HEK293T (cell line): Measurements from ENCODE around the gene TBPL1.

Experiments
- CTCF ChIA-PET: fragments of 350-600 bp; formaldehyde crosslinking; extraction: SDS; loops from one replicate; lab custom pipeline; 2021; ENCODE audit warnings: antibody characterized with exemption, inconsistent platforms; lab: Yijun Ruan, JAX
- POLR2A ChIA-PET: fragments of 350-600 bp; formaldehyde crosslinking; extraction: SDS; loops from one replicate; lab custom pipeline; 2020; ENCODE audit warnings: antibody characterized with exemption, inconsistent platforms; lab: Yijun Ruan, JAX
- DNase-seq: peaks from one replicate; pipeline ENCODE4 v3.0.0; 2012; ENCODE audit warnings: mixed read lengths; ENCODE audit errors: extremely low spot score
- ARNT ChIP-seq: fragments of 450-650 bp; IDR thresholded peaks from 2 replicates; pipeline ENCODE4 v1.6.1; 2017; ENCODE audit warnings: mild to moderate bottlenecking
- BHLHE40 ChIP-seq: fragments of 450-650 bp; IDR thresholded peaks from 2 replicates; pipeline ENCODE4 v1.6.1; 2016; ENCODE audit warnings: mild to moderate bottlenecking, moderate library complexity, borderline replicate concordance
- CTBP1 ChIP-seq: fragments of 450-650 bp; IDR thresholded peaks from 2 replicates; pipeline ENCODE4 v1.6.1; 2016; ENCODE audit warnings: borderline replicate concordance
- ELF4 ChIP-seq: fragments of 450-650 bp; IDR thresholded peaks from 2 replicates; pipeline ENCODE4 v1.6.1; 2017; ENCODE audit warnings: antibody characterized with exemption
- FOXA1 ChIP-seq: fragments of 450-650 bp; IDR thresholded peaks from 2 replicates; pipeline ENCODE4 v1.6.1; 2016; ENCODE audit warnings: mild to moderate bottlenecking
- FOXK2 ChIP-seq: fragments of 450-650 bp; IDR thresholded peaks from 2 replicates; pipeline ENCODE4 v1.6.1; 2016; ENCODE audit warnings: mild to moderate bottlenecking
- FOXM1 ChIP-seq: fragments of 450-650 bp; IDR thresholded peaks from 2 replicates; pipeline ENCODE4 v1.6.1; 2017; ENCODE audit warnings: mild to moderate bottlenecking, borderline replicate concordance
- HDGF ChIP-seq: fragments of 450-650 bp; IDR thresholded peaks from 2 replicates; pipeline ENCODE4 v1.6.1; 2017; ENCODE audit warnings: antibody characterized with exemption, borderline replicate concordance
- L3MBTL2 ChIP-seq: fragments of 450-650 bp; conservative IDR thresholded peaks from 2 replicates; pipeline ENCODE4 v1.6.1; 2016; ENCODE audit warnings: mild to moderate bottlenecking
- LEF1 ChIP-seq: fragments of 450-650 bp; IDR thresholded peaks from 2 replicates; pipeline ENCODE4 v1.6.1; 2017; ENCODE audit warnings: mild to moderate bottlenecking, borderline replicate concordance
- NFRKB ChIP-seq: fragments of 450-650 bp; IDR thresholded peaks from 2 replicates; pipeline ENCODE4 v1.6.1; 2016; ENCODE audit warnings: mild to moderate bottlenecking, moderate library complexity
- PKNOX1 ChIP-seq: fragments of 450-650 bp; IDR thresholded peaks from 2 replicates; pipeline ENCODE4 v1.6.1; 2016
- SP1 ChIP-seq: fragments of 450-650 bp; IDR thresholded peaks from 2 replicates; pipeline ENCODE4 v1.6.1; 2017
- SUZ12 ChIP-seq: fragments of 450-650 bp; IDR thresholded peaks from 2 replicates; pipeline ENCODE4 v1.6.1; 2016; ENCODE audit warnings: mild to moderate bottlenecking
- TARDBP ChIP-seq: fragments of 450-650 bp; IDR thresholded peaks from 2 replicates; pipeline ENCODE4 v1.6.1; 2016
- ZNF384 ChIP-seq: fragments of 450-650 bp; IDR thresholded peaks from 2 replicates; pipeline ENCODE4 v1.6.1; 2016

The TBPL1 gene

DNA sequence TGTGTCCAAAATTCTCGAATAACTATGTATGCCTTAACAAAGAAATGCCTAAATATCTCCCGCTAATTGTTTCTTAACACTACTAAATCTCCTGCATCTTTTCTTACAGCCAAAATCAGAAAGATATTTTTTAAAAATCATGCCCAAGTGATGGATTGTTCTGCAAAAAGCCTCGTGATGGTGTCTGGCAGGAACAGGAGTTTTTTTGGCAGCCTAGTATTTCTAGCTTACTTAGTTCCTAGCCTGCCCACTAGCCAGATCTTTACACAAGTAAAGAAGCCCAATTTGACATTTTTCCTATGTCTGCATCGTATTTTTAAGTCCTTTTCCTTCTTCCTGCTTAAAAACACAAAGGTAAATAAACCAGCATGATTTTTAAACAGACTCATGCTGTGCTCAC, 67.9 kb downstream of the TBPL1 start:
- CTCF ChIA-PET, result no interaction called here
- POLR2A ChIA-PET, result no interaction called here
- TF ChIP-seq NFRKB (no peak), SP1 (no peak), ZNF384 (no peak), HDGF (no peak), FOXM1 (no peak), FOXK2 (no peak), FOXA1 (no peak)
- DNase-seq, result no peak

DNA sequence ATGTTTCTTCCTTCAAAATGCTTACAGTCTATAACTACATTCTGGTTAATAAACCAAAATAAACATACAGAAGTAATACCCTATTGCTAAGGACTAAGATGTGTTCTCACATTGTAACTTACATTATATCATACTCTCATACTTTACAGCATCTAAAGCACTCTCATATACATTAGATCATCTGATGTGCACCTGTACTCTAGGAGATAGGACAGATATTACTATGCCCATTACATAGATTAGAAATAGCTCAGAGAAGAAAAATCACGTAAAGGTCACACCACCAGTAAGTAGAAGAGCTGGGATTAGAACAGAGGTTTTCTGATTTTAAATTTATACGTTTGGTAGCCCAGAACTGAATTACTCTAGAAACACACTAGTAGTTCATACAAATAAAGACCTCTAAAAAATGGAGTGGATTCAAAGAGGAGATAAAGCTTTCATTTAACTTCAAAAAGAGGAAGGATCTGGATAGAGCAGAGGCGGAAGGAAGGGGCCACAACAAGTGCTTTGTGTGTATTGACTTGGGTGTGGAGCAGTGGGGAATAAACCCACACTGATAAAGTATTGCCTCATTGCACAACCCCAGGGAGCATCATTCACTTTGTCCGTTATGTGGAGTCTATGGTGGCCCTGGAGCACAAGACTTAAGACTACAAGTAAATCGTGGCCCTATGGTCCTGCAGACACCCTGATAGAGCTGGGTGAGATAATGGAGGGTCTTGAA, 68.5 kb downstream of the TBPL1 start:
- no peak for DNase-seq
- TF ChIP-seq L3MBTL2 (no peak), FOXM1 (no peak)
- ChIA-PET CTCF (interaction anchor here (1.8 kb wide), 1 partner anchor 42 kb away, joined by 4 read pairs; no protein-coding TSS in a partner anchor), POLR2A (no interaction called here)

GRCh38 chr6:134022650-134023049, 69.6 kb downstream of the TBPL1 start:
- POLR2A ChIA-PET, result no interaction called here

DNA sequence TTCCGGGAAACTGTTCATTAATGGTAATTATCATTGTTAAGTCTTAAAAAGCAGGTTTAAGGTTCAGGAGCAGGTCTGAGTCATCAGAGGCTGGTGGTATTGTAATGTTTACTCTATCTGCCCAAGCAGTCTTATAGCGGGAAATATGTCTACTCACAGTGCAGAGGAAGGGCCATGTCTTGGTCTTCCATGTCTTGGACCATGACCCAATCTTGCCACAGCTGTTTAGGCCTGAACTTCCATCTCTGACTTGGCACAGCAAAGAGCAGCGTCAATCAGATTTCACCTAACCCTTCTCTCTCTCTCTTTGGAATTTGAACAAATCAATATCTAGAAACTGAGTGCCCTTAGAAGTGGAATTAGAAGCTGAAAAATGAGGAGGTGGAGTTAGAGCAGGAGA, 73.6 kb downstream of the TBPL1 start:
- TF ChIP-seq L3MBTL2, result no peak
- TF ChIP-seq FOXK2, result no peak
- TF ChIP-seq ZNF384, result no peak
- no peak for TF ChIP-seq SUZ12
- no peak for TF ChIP-seq BHLHE40
- no peak for TF ChIP-seq PKNOX1
- TF ChIP-seq ARNT, result no peak
- no peak for TF ChIP-seq ELF4
- no peak for TF ChIP-seq LEF1
- no peak for TF ChIP-seq FOXA1
- TF ChIP-seq FOXM1, result no peak
- POLR2A ChIA-PET, result no interaction called here
- no peak for DNase-seq
- CTCF ChIA-PET, result no interaction called here

More at GRCh38 chr6:134022650-134023049, 69.6 kb downstream of the TBPL1 start:
- DNase-seq, result no peak
- CTCF ChIA-PET, result interaction anchor here (0.6 to 1.8 kb wide), 2 partner anchors 41 to 42 kb away, joined by 3 to 4 read pairs; no protein-coding TSS in a partner anchor
- TF ChIP-seq LEF1 (no peak), ZNF384 (no peak), SUZ12 (no peak), NFRKB (no peak), FOXA1 (no peak), PKNOX1 (no peak), CTBP1 (no peak), TARDBP (no peak), ARNT (no peak), FOXK2 (no peak), ELF4 (no peak), HDGF (no peak), BHLHE40 (no peak), FOXM1 (no peak), SP1 (no peak), L3MBTL2 (no peak)

DNA sequence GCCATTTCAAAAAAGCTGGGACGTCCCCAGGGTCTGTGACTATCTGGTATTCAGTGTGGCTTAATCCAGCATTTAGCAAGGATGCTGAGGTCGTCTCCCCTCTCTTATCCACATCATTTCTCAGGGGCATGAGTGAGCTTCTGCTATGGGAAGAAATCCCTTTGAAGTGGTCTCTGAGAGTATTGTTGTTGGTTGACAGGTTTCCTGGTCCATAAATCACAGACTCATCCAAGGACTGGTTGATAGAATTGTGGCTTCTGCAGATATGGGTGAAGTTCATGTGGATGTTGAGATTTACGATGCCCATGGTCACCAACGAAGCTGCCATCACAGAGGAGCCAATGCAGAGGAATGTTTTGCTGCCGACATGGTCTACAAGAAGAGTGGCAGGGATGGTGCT, 75.4 kb downstream of the TBPL1 start:
- POLR2A ChIA-PET, result interaction anchor here (0.5 kb wide), 1 partner anchor 12 kb away, joined by 3 read pairs; no protein-coding TSS in a partner anchor
- CTCF ChIA-PET, result interaction anchor here (0.7 kb wide), 1 partner anchor 17 kb away, joined by 3 read pairs; no protein-coding TSS in a partner anchor
- no peak for DNase-seq
- no peak for TF ChIP-seq L3MBTL2
- no peak for TF ChIP-seq LEF1
- no peak for TF ChIP-seq HDGF
- TF ChIP-seq ZNF384, result no peak
- no peak for TF ChIP-seq FOXA1
- no peak for TF ChIP-seq TARDBP
- TF ChIP-seq SP1, result no peak
- TF ChIP-seq FOXM1, result no peak
- TF ChIP-seq CTBP1, result no peak
- TF ChIP-seq SUZ12, result no peak
- TF ChIP-seq FOXK2, result no peak
- TF ChIP-seq NFRKB, result no peak
- no peak for TF ChIP-seq ARNT
- TF ChIP-seq BHLHE40, result no peak
- TF ChIP-seq ELF4, result no peak
- no peak for TF ChIP-seq PKNOX1

DNA sequence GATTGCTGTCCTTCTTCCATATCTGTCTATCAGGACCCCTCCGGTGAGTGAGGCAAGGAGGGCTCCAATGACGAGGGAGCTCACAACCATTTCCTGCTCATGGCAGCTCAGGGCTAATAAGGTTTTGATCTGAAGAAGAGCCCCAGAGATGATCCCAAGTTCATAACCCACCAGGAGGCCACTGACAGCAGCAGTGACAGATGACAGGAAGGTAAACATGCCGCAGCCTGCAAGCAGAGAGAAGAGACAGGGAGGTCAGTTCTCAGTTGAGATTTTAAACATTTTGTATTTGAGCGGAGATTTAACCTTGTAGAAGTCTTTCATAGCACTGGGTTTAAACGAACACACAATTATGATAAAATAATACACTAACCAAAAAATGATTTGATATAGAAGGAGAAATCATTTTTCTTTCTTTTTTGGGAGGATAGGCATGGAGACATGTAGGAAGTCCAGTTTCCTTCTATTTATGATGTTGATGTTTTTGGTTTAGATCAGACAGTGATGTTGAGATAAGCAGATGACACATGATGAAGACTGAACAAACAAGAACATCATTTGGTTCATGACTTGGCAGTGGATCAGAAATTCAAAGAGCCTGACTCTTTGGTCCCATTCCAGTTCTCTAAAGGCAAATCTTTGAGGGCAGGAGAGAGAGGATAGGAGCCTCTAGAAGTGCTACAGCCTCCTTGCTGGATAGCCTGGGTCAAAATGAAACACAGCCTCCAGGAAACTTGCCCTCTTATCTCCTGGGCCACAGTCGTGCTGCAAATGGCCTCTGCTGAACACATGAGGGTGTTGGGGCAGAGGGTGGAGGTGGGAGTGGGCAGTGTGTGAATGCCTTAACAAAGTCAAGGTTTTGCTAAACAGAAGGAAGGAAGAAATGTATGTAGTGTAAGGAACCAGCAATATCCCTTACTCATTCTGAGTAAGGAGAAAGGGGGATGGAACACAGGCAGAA, 76.8 kb downstream of the TBPL1 start:
- no peak for DNase-seq
- no peak for TF ChIP-seq NFRKB
- TF ChIP-seq LEF1, result no peak
- POLR2A ChIA-PET, result no interaction called here
- CTCF ChIA-PET, result no interaction called here
